ENCODE data around the gene PPEF2.

The PPEF2 gene

GRCh38 chr4:75904076-75904475 lies 1.8 kb upstream of the PPEF2 start:
- H3K4me3 ChIP-seq (replicated peaks in 1 of 2; ENCODE audit: low read depth in 2 of 2, low read length in 2 of 2) = no peak overlapping the region
- TF ChIP-seq CTCF (IDR thresholded peaks at IDR 0.05; ENCODE audit: low read depth, low read length) = no peak
- no peak for DNase-seq (ENCODE audit: low read depth in 2 of 2)

- no peak overlapping the region for H3K4me3 ChIP-seq (replicated peaks in 1 of 2; ENCODE audit: low read depth in 2 of 2, low read length in 2 of 2)
- DNase-seq (ENCODE audit: low read depth in 2 of 2) = no peak
- no peak for TF ChIP-seq CTCF (IDR thresholded peaks at IDR 0.05; ENCODE audit: low read depth, low read length)
These were observed 3.7 kb downstream of the PPEF2 start for GRCh38 chr4:75898536-75898935.

GRCh38 chr4:75895744-75896314 lies 6.4 kb downstream of the PPEF2 start:
- peak; percentile 36 to 56 for DNase-seq (ENCODE audit: low read depth in 2 of 2)
- peak; percentile 58 for TF ChIP-seq CTCF (IDR thresholded peaks at IDR 0.05; ENCODE audit: low read depth, low read length)
- no peak overlapping the region for H3K4me3 ChIP-seq (replicated peaks in 1 of 2; ENCODE audit: low read depth in 2 of 2, low read length in 2 of 2)

DNA sequence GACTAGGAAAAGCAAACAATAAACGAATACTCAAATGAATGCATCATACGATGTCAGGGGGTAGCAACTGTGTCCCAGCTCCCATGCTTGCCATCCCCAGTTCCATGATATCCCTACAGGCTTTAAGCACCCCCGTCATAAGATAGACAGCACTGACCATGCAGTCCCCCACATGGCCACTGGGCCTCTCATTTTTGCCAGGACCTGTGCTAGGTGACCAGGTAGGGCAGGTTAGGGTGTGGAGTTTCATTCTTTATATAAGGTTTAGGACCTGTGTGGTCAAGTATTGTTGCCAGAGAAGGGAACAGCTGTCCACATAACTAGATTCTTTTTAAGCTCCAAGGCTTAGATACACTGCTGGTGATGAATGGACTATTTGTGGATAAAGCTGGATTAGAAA lies 9.7 kb downstream of the PPEF2 start:
- TF ChIP-seq CTCF (IDR thresholded peaks at IDR 0.05; ENCODE audit: low read depth, low read length) = peak; percentile 37
- no peak for DNase-seq (ENCODE audit: low read depth in 2 of 2)
- H3K4me3 ChIP-seq (replicated peaks in 1 of 2; ENCODE audit: low read depth in 2 of 2, low read length in 2 of 2) = no peak overlapping the region

- no peak for TF ChIP-seq CTCF (IDR thresholded peaks at IDR 0.05; ENCODE audit: low read depth, low read length)
- DNase-seq (ENCODE audit: low read depth in 2 of 2) = no peak
- H3K4me3 ChIP-seq (replicated peaks in 1 of 2; ENCODE audit: low read depth in 2 of 2, low read length in 2 of 2) = no peak overlapping the region
These were observed 10.6 kb downstream of the PPEF2 start for GRCh38 chr4:75891611-75892010.

DNA sequence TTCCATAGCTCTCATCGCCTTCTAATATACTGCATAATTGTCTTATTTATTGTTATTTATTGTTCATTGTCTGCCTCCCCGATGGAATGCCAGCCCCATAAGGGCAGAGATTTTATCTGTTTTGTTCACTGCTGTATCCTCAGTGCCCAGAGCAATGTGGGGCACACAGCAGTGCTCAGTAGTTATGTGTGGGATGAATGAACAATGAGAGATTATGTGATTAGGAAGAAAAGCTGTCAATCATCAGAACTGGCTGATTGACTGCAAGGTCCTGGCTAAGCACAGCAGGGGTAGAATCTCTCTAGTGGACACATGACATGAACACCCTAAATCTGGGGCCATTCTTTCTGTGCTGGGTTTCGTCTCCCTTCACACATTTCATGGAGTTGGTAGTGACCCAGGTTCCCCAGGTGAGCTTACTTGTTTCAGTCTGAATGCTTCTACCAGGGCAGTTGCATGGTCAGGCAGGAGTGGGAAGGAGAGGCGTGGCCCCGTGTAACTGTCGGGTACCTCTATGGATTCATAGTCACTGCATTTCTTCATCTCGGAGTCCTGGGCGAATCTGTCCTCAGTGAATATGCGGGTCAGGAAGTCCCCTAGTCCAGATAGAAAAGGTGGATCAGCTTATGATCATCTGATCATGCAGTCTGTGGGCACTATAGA lies 12.6 kb downstream of the PPEF2 start:
- TF ChIP-seq CTCF (IDR thresholded peaks at IDR 0.05; ENCODE audit: low read depth, low read length) = no peak

GRCh38 chr4:75886104-75886503 lies 16.1 kb downstream of the PPEF2 start:
- no peak for DNase-seq (ENCODE audit: low read depth in 2 of 2)
- no peak overlapping the region for H3K4me3 ChIP-seq (replicated peaks in 1 of 2; ENCODE audit: low read depth in 2 of 2, low read length in 2 of 2)
- no peak for TF ChIP-seq CTCF (IDR thresholded peaks at IDR 0.05; ENCODE audit: low read depth, low read length)

More for the DNA sequence above, 12.6 kb downstream of the PPEF2 start:
- H3K4me3 ChIP-seq (replicated peaks in 1 of 2; ENCODE audit: low read depth in 2 of 2, low read length in 2 of 2) = no peak overlapping the region
- no peak for DNase-seq (ENCODE audit: low read depth in 2 of 2)
